HepG2 (cell line): Measurements from ENCODE around the gene PSMD5. TPM values are rescaled to one million over a fixed set of nuclear protein-coding genes. Genes with fewer than 3 reads are reported as not detected.

Experiments used
- CERS6 ChIP-seq: sonication (generic); formaldehyde crosslinking; IDR thresholded peaks from 2 replicates; pipeline ENCODE4 v1.5.0; 2020; ENCODE audit warnings: missing genetic modification reagents
- ELF3 ChIP-seq: IDR thresholded peaks from 2 replicates; pipeline ENCODE4 v1.6.1; 2016; ENCODE audit warnings: missing genetic modification reagents, missing compliant biosample characterization
- GFI1 ChIP-seq: sonication (generic); formaldehyde crosslinking; IDR thresholded peaks from 2 replicates; pipeline ENCODE4 v1.5.0; 2020; ENCODE audit warnings: missing genetic modification reagents, mild to moderate bottlenecking, borderline replicate concordance
- GMEB1 ChIP-seq: sonication (generic); formaldehyde crosslinking; IDR thresholded peaks from 2 replicates; pipeline ENCODE4 v1.5.1; 2020; ENCODE audit warnings: missing genetic modification reagents, mild to moderate bottlenecking, borderline replicate concordance
- HINFP ChIP-seq: sonication (generic); formaldehyde crosslinking; IDR thresholded peaks from 2 replicates; pipeline ENCODE4 v1.4.0; 2020; ENCODE audit warnings: low read depth, mild to moderate bottlenecking, missing genetic modification reagents
- HNF1A ChIP-seq, 2 experiments: sonication (generic) in 1 of 2; formaldehyde crosslinking in 1 of 2; IDR thresholded peaks; 2 replicates each; pipeline versions ENCODE4 v1.4.0 to v1.6.1; 2016 to 2020; ENCODE audit warnings: borderline replicate concordance in 1 of 2, low read depth in 1 of 2, mild to moderate bottlenecking in 1 of 2, missing genetic modification reagents in 1 of 2
- HNF4A ChIP-seq: sonication (generic); formaldehyde crosslinking; IDR thresholded peaks from 2 replicates; pipeline ENCODE4 v1.4.0; 2020; ENCODE audit warnings: missing genetic modification reagents
- MATR3 ChIP-seq: sonication (generic); formaldehyde crosslinking; IDR thresholded peaks from 2 replicates; pipeline ENCODE4 v1.4.0; 2020; ENCODE audit warnings: missing genetic modification reagents
- NCOA1 ChIP-seq: sonication (generic); formaldehyde crosslinking; IDR thresholded peaks from 2 replicates; pipeline ENCODE4 v1.9.0; 2021; ENCODE audit warnings: missing genetic modification reagents
- NFIB ChIP-seq: sonication (generic); formaldehyde crosslinking; IDR thresholded peaks from 2 replicates; pipeline ENCODE4 v1.9.0; 2021; ENCODE audit warnings: missing genetic modification reagents, mild to moderate bottlenecking, borderline replicate concordance
- PHF21A ChIP-seq: sonication (generic); formaldehyde crosslinking; IDR thresholded peaks from 2 replicates; pipeline ENCODE4 v1.5.0; 2020; ENCODE audit warnings: mild to moderate bottlenecking, missing genetic modification reagents
- PLRG1 ChIP-seq: fragments of 450-650 bp; conservative IDR thresholded peaks from 2 replicates; pipeline ENCODE4 v1.6.1; 2016
- REXO4 ChIP-seq: sonication (generic); formaldehyde crosslinking; IDR thresholded peaks from 2 replicates; pipeline ENCODE4 v1.8.0; 2022; ENCODE audit warnings: missing genetic modification reagents, mild to moderate bottlenecking, borderline replicate concordance
- SMAD1 ChIP-seq: sonication (generic); formaldehyde crosslinking; IDR thresholded peaks from 2 replicates; pipeline ENCODE4 v1.4.0; 2020; ENCODE audit warnings: missing genetic modification reagents, low read depth, mild to moderate bottlenecking, borderline replicate concordance
- SPEN ChIP-seq: sonication (generic); formaldehyde crosslinking; IDR thresholded peaks from 2 replicates; pipeline ENCODE4 v1.5.1; 2020; ENCODE audit warnings: low read depth, mild to moderate bottlenecking, missing genetic modification reagents
- TEAD2 ChIP-seq: sonication (generic); formaldehyde crosslinking; IDR thresholded peaks from 2 replicates; pipeline ENCODE4 v1.9.0; 2021; ENCODE audit warnings: missing genetic modification reagents
- THYN1 ChIP-seq: sonication (generic); formaldehyde crosslinking; IDR thresholded peaks from 2 replicates; pipeline ENCODE4 v1.8.1; 2023; ENCODE audit warnings: low read depth, mild to moderate bottlenecking, moderate library complexity, missing genetic modification reagents, borderline replicate concordance
- ZBTB46 ChIP-seq: sonication (generic); formaldehyde crosslinking; IDR thresholded peaks from 2 replicates; pipeline ENCODE4 v1.4.0; 2020; ENCODE audit warnings: mild to moderate bottlenecking, missing genetic modification reagents, borderline replicate concordance
- ZNF33A ChIP-seq: sonication (generic); formaldehyde crosslinking; IDR thresholded peaks from 2 replicates; pipeline ENCODE4 v1.5.1; 2020; ENCODE audit warnings: missing genetic modification reagents, mild to moderate bottlenecking, moderate library complexity, borderline replicate concordance
- ZNF713 ChIP-seq: sonication (generic); formaldehyde crosslinking; IDR thresholded peaks from 2 replicates; pipeline ENCODE4 v1.4.0; 2020; ENCODE audit warnings: mild to moderate bottlenecking, missing genetic modification reagents
- polyA plus RNA-seq, 8 experiments: library from polyadenylated mRNA; depleted of rRNA in 3 of 8; stranded (reverse) in 7 of 8; unstranded in 1 of 8; fragments of >200 nt; fragmentation: Illumina TruSeq in 4 of 8; extraction: Trizol in 4 of 8; gene quantifications; 2 replicates each; pipeline versions ENCODE4 v1.2.1 to v1.2.3, GENCODE V29; 2011 to 2016; ENCODE audit warnings: low read depth in 4 of 8, missing spikeins in 1 of 8, mixed read lengths in 1 of 8; ENCODE audit not compliant: insufficient read depth in 1 of 8
- total RNA-seq, 5 experiments: library from RNA; depleted of rRNA; stranded (reverse); fragments of >200 nt; fragmentation: Illumina TruSeq; extraction: Trizol; gene quantifications; 2 replicates each; pipeline ENCODE4 v1.2.3, GENCODE V29; 2016; ENCODE audit warnings: low read depth in 1 of 5

The PSMD5 gene
- total and polyA plus RNA-seq, 2 of the 13 experiments (the other 11 are each of a cell fraction or from before 2014, with no cell fraction given), result 12.7 to 18.1 TPM

DNA sequence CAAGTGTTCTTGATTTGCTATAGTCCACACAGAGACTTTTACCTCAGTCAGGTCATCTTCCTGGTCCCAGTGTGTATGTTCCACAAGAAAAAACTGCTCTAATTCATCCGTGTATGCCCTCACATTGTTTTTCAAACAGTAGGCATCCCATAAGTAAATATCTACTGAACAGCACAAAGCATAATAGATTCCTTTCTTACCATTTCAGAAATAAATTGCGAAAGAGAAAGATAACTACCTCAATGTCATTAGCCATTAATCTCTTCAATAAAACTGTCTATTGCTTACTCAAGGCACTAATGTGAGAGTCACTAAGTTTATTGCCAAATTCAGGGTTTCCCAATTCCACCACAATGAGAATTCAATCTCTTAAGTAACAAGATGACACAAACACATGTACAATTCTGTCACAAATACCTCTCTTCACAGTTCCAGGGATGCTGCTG lies 59.1 kb downstream of the PSMD5 start (continued):
- TF ChIP-seq GMEB1 (CRISPR knock-in tag) (no peak), REXO4 (CRISPR knock-in tag) (no peak), HNF4A (peak; percentile 4; the same call in 1 of the 2 replicates), MATR3 (no peak), ZNF713 (CRISPR knock-in tag) (no peak), ELF3 (peak; percentile 55; the same call in 1 of the 2 replicates), HINFP (no peak), TEAD2 (no peak), NCOA1 (CRISPR knock-in tag) (no peak), PLRG1 (no peak), ZNF33A (CRISPR knock-in tag) (no peak), HNF1A (IDR thresholded peaks at IDR 0.05; ENCODE audit: low read depth) (no peak), HNF1A (CRISPR knock-in tag; IDR thresholded peaks at IDR 0.05; ENCODE audit: borderline replicate concordance) (peak; percentile 32; the same call in 1 of the 2 replicates), NFIB (CRISPR knock-in tag) (no peak), GFI1 (CRISPR knock-in tag) (no peak), SMAD1 (CRISPR knock-in tag) (no peak), PHF21A (CRISPR knock-in tag) (no peak), CERS6 (no peak), ZBTB46 (CRISPR knock-in tag) (no peak), SPEN (CRISPR knock-in tag) (no peak), THYN1 (CRISPR knock-in tag) (no peak)
